ENCODE data around the gene ISG20L2.

Gene ISG20L2

GRCh38 chr1:156740741-156741480 is 12.3 kb upstream of the ISG20L2 start, which contains the start of gene MRPL24:
Gene MRPL24 (minus strand): TSS chr1:156741088. CDS start chr1:156738704, 2,384 bp downstream.
- peak; percentile 99 for DNase-seq (ENCODE audit: low read depth)

- no peak for DNase-seq (ENCODE audit: low read depth)
These were observed 11.7 kb upstream of the ISG20L2 start for GRCh38 chr1:156740237-156740740.

- DNase-seq (ENCODE audit: low read depth) = no peak
These were observed 10.3 kb upstream of the ISG20L2 start for GRCh38 chr1:156738916-156739315.

- DNase-seq (ENCODE audit: low read depth) = no peak
These were observed 9.8 kb upstream of the ISG20L2 start for GRCh38 chr1:156738407-156738806.

- no peak for DNase-seq (ENCODE audit: low read depth)
These were observed 5.5 kb upstream of the ISG20L2 start for GRCh38 chr1:156733989-156734584.

- no peak for DNase-seq (ENCODE audit: low read depth)
These were observed 504 bp downstream of the ISG20L2 start, which contains the start of gene METTL25B for GRCh38 chr1:156727926-156728598. Gene METTL25B (plus strand): TSS chr1:156728469. CDS start chr1:156729105, 636 bp downstream.

GRCh38 chr1:156727492-156727891 is 1.1 kb downstream of the ISG20L2 start:
- DNase-seq (ENCODE audit: low read depth) = no peak

GRCh38 chr1:156726549-156727226 is 1.9 kb downstream of the ISG20L2 start:
- no peak for DNase-seq (ENCODE audit: low read depth)

GRCh38 chr1:156725683-156726280 is 2.8 kb downstream of the ISG20L2 start:
- peak; percentile 83 for DNase-seq (ENCODE audit: low read depth)

GRCh38 chr1:156721535-156721934 is 7.0 kb downstream of the ISG20L2 start:
- no peak for DNase-seq (ENCODE audit: low read depth)

- DNase-seq (ENCODE audit: low read depth) = no peak
These were observed 7.4 kb downstream of the ISG20L2 start for GRCh38 chr1:156721131-156721530.

GRCh38 chr1:156717351-156717750 is 11.2 kb downstream of the ISG20L2 start:
- DNase-seq (ENCODE audit: low read depth) = no peak

- DNase-seq (ENCODE audit: low read depth) = no peak
These were observed 13.7 kb downstream of the ISG20L2 start for GRCh38 chr1:156714830-156715229.

GRCh38 chr1:156712626-156713025 is 15.9 kb downstream of the ISG20L2 start:
- no peak for DNase-seq (ENCODE audit: low read depth)

- DNase-seq (ENCODE audit: low read depth) = no peak
These were observed 17.4 kb downstream of the ISG20L2 start for GRCh38 chr1:156711011-156711817.

- no peak for DNase-seq (ENCODE audit: low read depth)
These were observed 18.6 kb downstream of the ISG20L2 start for GRCh38 chr1:156709757-156710489.

- DNase-seq (ENCODE audit: low read depth) = no peak
These were observed 19.5 kb downstream of the ISG20L2 start for GRCh38 chr1:156709031-156709430.

- DNase-seq (ENCODE audit: low read depth) = no peak
These were observed 20.3 kb downstream of the ISG20L2 start for GRCh38 chr1:156708218-156708661.

GRCh38 chr1:156707417-156708217 is 20.9 kb downstream of the ISG20L2 start:
- no peak for DNase-seq (ENCODE audit: low read depth)
